ENCODE data around the gene MAD1L1. TPM values are rescaled to one million over a fixed set of nuclear protein-coding genes. Genes with fewer than 3 reads are reported as not detected.

The MAD1L1 gene
- total and polyA plus RNA-seq, 2 donors (not counting 3 experiments of a cell fraction or from before 2014, with no cell fraction given) = 34.1 to 42.3 TPM

DNA sequence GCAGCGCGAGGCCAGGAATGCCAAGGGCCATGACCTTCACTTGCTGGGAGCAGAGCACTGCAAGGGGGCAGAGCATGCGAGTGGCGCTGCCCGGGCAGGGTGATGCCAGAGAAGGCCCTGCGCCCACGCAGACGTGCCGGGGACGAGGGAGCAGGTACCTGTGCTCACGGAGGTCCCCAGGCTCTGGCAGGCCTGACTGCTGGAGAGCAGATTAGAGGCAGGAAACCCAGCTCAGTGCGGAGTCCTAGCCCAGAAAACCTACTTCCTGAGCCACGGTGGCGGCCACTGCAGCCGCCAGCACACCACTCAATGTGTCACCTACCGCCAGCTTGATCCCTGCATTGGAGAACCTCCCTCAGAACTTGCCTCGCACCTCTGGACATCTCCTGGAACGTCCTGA, 148.4 kb downstream of the MAD1L1 start:
- DNase-seq (ENCODE audit: low read depth, low spot score) = no peak
- no TSS peak for BruUV-seq (replicated peaks)
- no peak overlapping the region for H3K9ac ChIP-seq (replicated peaks; ENCODE audit: extremely low read depth, insufficient read depth, low read length)
- H3K4me1 ChIP-seq (ENCODE audit: control insufficient read depth, extremely low read depth, insufficient read depth, low read length) = no peaks in the 10 kb centered on the region
- no peaks in the 10 kb centered on the region for H3K9me1 ChIP-seq (replicated peaks; ENCODE audit: control insufficient read depth, extremely low read depth, insufficient read depth, low read length)
- H3K9me3 ChIP-seq (replicated peaks; ENCODE audit: control insufficient read depth, insufficient read depth, low read length) = no peaks in the 10 kb centered on the region
- TF ChIP-seq FOS (IDR thresholded peaks at IDR 0.05; ENCODE audit: borderline replicate concordance, insufficient read depth, low read length) (no peak), GATA2 (IDR thresholded peaks at IDR 0.05; ENCODE audit: insufficient read depth, insufficient read length, low read depth, low read length) (no peak), MYC (IDR thresholded peaks at IDR 0.05; ENCODE audit: low read depth, low read length) (no peak), POLR2A (IDR thresholded peaks at IDR 0.05; ENCODE audit: low read depth, low read length) (no peak), MAX (IDR thresholded peaks at IDR 0.05; ENCODE audit: insufficient read depth, insufficient read length) (no peak), EZH2 (IDR thresholded peaks at IDR 0.05; ENCODE audit: borderline replicate concordance, low read depth, low read length, severe bottlenecking) (no peak), POLR2AphosphoS5 (IDR thresholded peaks at IDR 0.05; ENCODE audit: insufficient read depth, low read depth, low read length) (no peak), JUN (IDR thresholded peaks at IDR 0.05; ENCODE audit: borderline replicate concordance, insufficient read depth, insufficient read length, low read depth) (no peak), CTCF (IDR thresholded peaks at IDR 0.05; ENCODE audit: extremely low read depth in 1 of 2, insufficient read depth in 1 of 2, low read depth in 1 of 2, low read length in 2 of 2) (no peak)
- intact Hi-C loops (cut with micrococcal nuclease) = no loop called here
- POLR2A ChIA-PET = no interaction called here
- H2AFZ ChIP-seq (ENCODE audit: low read depth, low read length) = no peak overlapping the region
- no peak for FAIRE-seq
- no peaks in the 10 kb centered on the region for H4K20me1 ChIP-seq (replicated peaks; ENCODE audit: control insufficient read depth, extremely low read depth, insufficient read depth, low read length)
- no peaks in the 10 kb centered on the region for H3K79me2 ChIP-seq (ENCODE audit: control insufficient read depth, insufficient read depth, low read length)
- dilution Hi-C loops (cut with MboI; ENCODE audit: extremely low pct_ligation_motif_present, low sequenced_read_pairs) = no loop called here
- no peak overlapping the region for H3K27ac ChIP-seq (ENCODE audit: insufficient read depth, low read depth, low read length)
- no peaks in the 10 kb centered on the region for H3K36me3 ChIP-seq (ENCODE audit: control insufficient read depth in 2 of 2, extremely low read depth in 1 of 2, insufficient read depth in 2 of 2, low read length in 2 of 2)
- no peak overlapping the region for H3K4me3 ChIP-seq (replicated peaks in 1 of 3; ENCODE audit: insufficient read depth in 1 of 3, low read depth in 1 of 3, low read length in 3 of 3)
- H3K4me2 ChIP-seq (ENCODE audit: insufficient read depth, low read length) = no peak overlapping the region
- CTCF ChIA-PET = no interaction called here
- H3K27me3 ChIP-seq (ENCODE audit: control insufficient read depth in 2 of 2, insufficient read depth in 2 of 2, low read length in 2 of 2) = no peaks in the 10 kb centered on the region
